Tibial nerve (tissue), 4 donors: ENCODE data around the gene SLC25A18. TPM values are rescaled to one million over a fixed set of nuclear protein-coding genes. Genes with fewer than 3 reads are reported as not detected.

Source experiments
- DNase-seq, 2 donors: peaks; one replicate each; pipeline ENCODE4 v3.0.0-alpha.2; 2019; ENCODE audit warnings: low spot score in 2 of 2
- H3K27ac ChIP-seq, 4 donors: fragments of 200-600 bp; sonication (generic) in 3 of 4; one replicate each; pipeline ENCODE4 v1.5.1; 2017 to 2019; ENCODE audit warnings: mild to moderate bottlenecking in 1 of 4
- H3K27me3 ChIP-seq, 2 donors: fragments of 200-600 bp; sonication (generic) in 1 of 2; one replicate each; pipeline versions ENCODE4 v1.5.1 to v1.6.0; 2017 to 2019
- H3K36me3 ChIP-seq, 3 donors: fragments of 200-600 bp; sonication (generic); one replicate each; pipeline ENCODE4 v1.5.1; 2018 to 2019
- H3K4me1 ChIP-seq, 4 donors: fragments of 200-600 bp; sonication (generic) in 3 of 4; one replicate each; pipeline ENCODE4 v1.5.1; 2017 to 2019
- H3K4me3 ChIP-seq, 4 donors: fragments of 200-600 bp; sonication (generic) in 3 of 4; one replicate each; pipeline ENCODE4 v1.5.1; 2017 to 2019; ENCODE audit warnings: mild to moderate bottlenecking in 1 of 4, moderate library complexity in 1 of 4
- H3K9me3 ChIP-seq, 4 donors: fragments of 200-600 bp; sonication (generic) in 3 of 4; one replicate each; pipeline ENCODE4 v1.5.1; 2017 to 2019
- CTCF ChIP-seq, 5 experiments: fragments of 200-600 bp in 3 of 5; fragments of 450-650 bp in 2 of 5; sonication (generic) in 3 of 5; IDR thresholded peaks; one replicate each; pipeline ENCODE4 v1.5.1; 2016 to 2019; ENCODE audit warnings: antibody characterized with exemption in 5 of 5, mild to moderate bottlenecking in 3 of 5, moderate library complexity in 2 of 5
- EP300 ChIP-seq, 2 donors: sonication (generic); formaldehyde crosslinking; IDR thresholded peaks; one replicate each; pipeline ENCODE4 v1.6.1; 2017; ENCODE audit warnings: antibody characterized with exemption in 2 of 2, mild to moderate bottlenecking in 1 of 2
- POLR2A ChIP-seq, 2 donors: fragments of 450-650 bp; IDR thresholded peaks; one replicate each; pipeline ENCODE4 v1.6.1; 2017; ENCODE audit warnings: antibody characterized with exemption in 2 of 2, mild to moderate bottlenecking in 2 of 2, moderate library complexity in 2 of 2
- WGBS, 2 donors: methylation state at CpG; one replicate each; pipeline ENCODE4 v1.1.5; 2018; 5-methylcytosine and 5-hydroxymethylcytosine counted together
- total RNA-seq, 4 donors: library from RNA; depleted of rRNA; stranded (reverse); fragments of >200 nt; gene quantifications; one replicate each; pipeline ENCODE4 v1.1.0, GENCODE V29; 2016

The SLC25A18 gene
- total RNA-seq, 4 donors from 2014 or later: 2.2 to 5.9 (median 4.8) TPM

GRCh38 chr22:17589810-17590375 lies 26.6 kb downstream of the SLC25A18 start:
- H3K4me1 ChIP-seq: no peaks in the 10 kb centered on the region
- no peak overlapping the region for H3K27ac ChIP-seq
- H3K36me3 ChIP-seq: peaks cover 6 to 60% (median 26%) of the 10 kb centered on the region in 3 donors
- H3K4me3 ChIP-seq: no peak overlapping the region
- no peak for TF ChIP-seq CTCF (IDR thresholded peaks at IDR 0.05)
- no peak for TF ChIP-seq EP300 (IDR thresholded peaks at IDR 0.05)
- TF ChIP-seq POLR2A (IDR thresholded peaks at IDR 0.05): no peak
- WGBS, 2 donors: 89% methylated on average over 10 of the region's 10 CpGs
- H3K9me3 ChIP-seq: no peaks in the 10 kb centered on the region
- DNase-seq: no peak
- H3K27me3 ChIP-seq: no peaks in the 10 kb centered on the region

- H3K9me3 ChIP-seq: no peaks in the 10 kb centered on the region
- no peak overlapping the region for H3K27ac ChIP-seq
- H3K36me3 ChIP-seq: peaks cover 6 to 67% (median 26%) of the 10 kb centered on the region in 3 donors
- TF ChIP-seq EP300 (IDR thresholded peaks at IDR 0.05) (no peak), CTCF (IDR thresholded peaks at IDR 0.05) (no peak), POLR2A (IDR thresholded peaks at IDR 0.05) (no peak)
- DNase-seq: no peak
- H3K4me1 ChIP-seq: no peaks in the 10 kb centered on the region
- 79 to 80% methylated on average over 4 to 5 of the region's 5 CpGs for WGBS, 2 donors
- H3K4me3 ChIP-seq: no peak overlapping the region
- H3K27me3 ChIP-seq: no peaks in the 10 kb centered on the region
Observed at GRCh38 chr22:17590586-17590985, 27.3 kb downstream of the SLC25A18 start.

GRCh38 chr22:17592201-17592600 lies 28.9 kb downstream of the SLC25A18 start:
- Histone ChIP-seq H3K4me3 (no peak overlapping the region), H3K36me3 (peaks cover 6 to 83% (median 33%) of the 10 kb centered on the region in 3 donors), H3K27me3 (no peaks in the 10 kb centered on the region), H3K27ac (no peak overlapping the region), H3K9me3 (no peaks in the 10 kb centered on the region), H3K4me1 (no peaks in the 10 kb centered on the region)
- TF ChIP-seq POLR2A (IDR thresholded peaks at IDR 0.05): no peak
- TF ChIP-seq CTCF (IDR thresholded peaks at IDR 0.05): no peak
- TF ChIP-seq EP300 (IDR thresholded peaks at IDR 0.05): no peak
- WGBS, 2 donors: 81 to 83% methylated on average over 5 of the region's 5 CpGs
- no peak for DNase-seq

GRCh38 chr22:17596226-17596625 lies 32.9 kb downstream of the SLC25A18 start:
- H3K27me3 ChIP-seq: no peaks in the 10 kb centered on the region
- 92 to 93% methylated on average over 6 of the region's 6 CpGs for WGBS, 2 donors
- H3K4me1 ChIP-seq: no peaks in the 10 kb centered on the region
- no peak overlapping the region for H3K27ac ChIP-seq
- H3K9me3 ChIP-seq: no peaks in the 10 kb centered on the region
- no peak for DNase-seq
- no peak for TF ChIP-seq CTCF (IDR thresholded peaks at IDR 0.05)
- no peak for TF ChIP-seq POLR2A (IDR thresholded peaks at IDR 0.05)
- TF ChIP-seq EP300 (IDR thresholded peaks at IDR 0.05): no peak
- H3K4me3 ChIP-seq: no peak overlapping the region
- peaks cover 6 to 92% (median 44%) of the 10 kb centered on the region in 3 donors for H3K36me3 ChIP-seq

- TF ChIP-seq EP300 (IDR thresholded peaks at IDR 0.05): no peak
- Histone ChIP-seq H3K27ac (no peak overlapping the region), H3K9me3 (no peaks in the 10 kb centered on the region), H3K4me3 (no peak overlapping the region), H3K36me3 (peaks cover 6 to 88% (median 39%) of the 10 kb centered on the region in 3 donors), H3K27me3 (no peaks in the 10 kb centered on the region), H3K4me1 (no peaks in the 10 kb centered on the region)
- WGBS, 2 donors: 91 to 94% methylated on average over 2 of the region's 2 CpGs
- DNase-seq: no peak
Observed at GRCh38 chr22:17597217-17597616, 33.9 kb downstream of the SLC25A18 start.
